Vagina (tissue), 2 donors: ENCODE data around the gene UBAP1L. TPM values are rescaled to one million over a fixed set of nuclear protein-coding genes. Genes with fewer than 3 reads are reported as not detected.
"Not testable (repeated sequence)": the region's sequence is repeated elsewhere in the genome, so short reads cannot be mapped to it uniquely, and the experiment has no call there.

Experiments
- DNase-seq, 2 donors: peaks; one replicate each; pipeline ENCODE4 v3.0.0-alpha.2; 2017; ENCODE audit errors: extremely low spot score in 2 of 2
- H3K27ac ChIP-seq: fragments of 200-600 bp; sonication (generic); one replicate; pipeline ENCODE4 v1.5.1; 2019
- H3K27me3 ChIP-seq: fragments of 200-600 bp; sonication (generic); one replicate; pipeline ENCODE4 v1.5.1; 2019
- H3K36me3 ChIP-seq, 2 donors: fragments of 200-600 bp; sonication (generic); one replicate each; pipeline ENCODE4 v1.5.1; 2017 to 2019
- H3K4me1 ChIP-seq: fragments of 200-600 bp; sonication (generic); one replicate; pipeline ENCODE4 v1.5.1; 2019
- H3K4me3 ChIP-seq, 2 donors: fragments of 200-600 bp; sonication (generic); 1 replicate in 1 of 2; 2 replicates in 1 of 2; pipeline ENCODE4 v1.5.1; 2016 to 2019
- H3K9me3 ChIP-seq: fragments of 200-600 bp; sonication (generic); one replicate; pipeline ENCODE4 v1.5.1; 2019
- POLR2A ChIP-seq, 2 donors: fragments of 450-650 bp; IDR thresholded peaks; one replicate each; pipeline ENCODE4 v1.6.1; 2017; ENCODE audit warnings: antibody characterized with exemption in 2 of 2, mild to moderate bottlenecking in 2 of 2, moderate library complexity in 2 of 2
- POLR2AphosphoS5 ChIP-seq, 2 donors: sonication (generic); formaldehyde crosslinking; IDR thresholded peaks; one replicate each; pipeline ENCODE4 v1.9.0; 2017; ENCODE audit warnings: antibody characterized with exemption in 2 of 2, mild to moderate bottlenecking in 2 of 2, low read depth in 1 of 2; ENCODE audit not compliant: insufficient read depth in 1 of 2
- intact Hi-C: fragments of 100-400 bp; cut with DNase I; formaldehyde crosslinking; loops from one replicate; pipeline ENCODE4 v1.15.1; 2023
- total RNA-seq: library from RNA; depleted of rRNA; stranded (reverse); fragments of >200 nt; gene quantifications from one replicate; pipeline ENCODE4 v1.2.3, GENCODE V29; 2016
- TF ChIP-seq, protein P1 (sequence below), 3 experiments: fragments of 450-650 bp in 2 of 3; fragments of 200-600 bp in 1 of 3; sonication (generic) in 1 of 3; IDR thresholded peaks; one replicate each; pipeline ENCODE4 v1.5.1; 2017 to 2019; ENCODE audit warnings: antibody characterized with exemption in 3 of 3, mild to moderate bottlenecking in 2 of 3, moderate library complexity in 2 of 3

Gene UBAP1L
- total RNA-seq, 1 donor from 2014 or later: 5.4 TPM

DNA sequence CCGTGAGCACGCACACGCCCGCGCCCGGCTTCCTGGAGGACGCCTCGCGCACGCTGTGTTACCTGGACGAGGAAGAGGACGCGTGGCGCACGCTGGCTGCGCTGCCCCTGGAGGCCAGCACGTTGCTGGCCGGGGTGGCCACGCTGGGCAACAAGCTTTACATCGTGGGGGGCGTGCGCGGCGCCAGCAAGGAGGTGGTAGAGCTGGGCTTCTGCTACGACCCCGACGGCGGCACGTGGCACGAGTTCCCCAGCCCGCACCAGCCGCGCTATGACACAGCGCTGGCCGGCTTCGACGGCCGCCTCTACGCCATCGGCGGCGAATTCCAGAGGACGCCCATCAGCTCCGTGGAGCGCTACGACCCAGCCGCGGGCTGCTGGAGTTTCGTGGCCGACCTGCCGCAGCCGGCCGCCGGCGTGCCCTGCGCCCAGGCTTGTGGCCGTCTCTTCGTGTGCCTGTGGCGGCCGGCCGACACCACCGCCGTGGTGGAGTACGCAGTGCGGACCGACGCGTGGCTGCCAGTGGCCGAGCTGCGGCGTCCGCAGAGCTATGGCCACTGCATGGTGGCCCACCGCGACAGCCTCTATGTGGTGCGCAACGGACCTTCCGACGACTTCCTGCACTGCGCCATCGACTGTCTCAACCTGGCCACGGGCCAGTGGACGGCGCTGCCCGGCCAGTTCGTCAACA lies 37.6 kb downstream of the UBAP1L start:
- TF ChIP-seq POLR2AphosphoS5 (IDR thresholded peaks at IDR 0.05; ENCODE audit: insufficient read depth in 1 of 2, low read depth in 1 of 2) (no peak), POLR2A (IDR thresholded peaks at IDR 0.05) (no peak)
- TF ChIP-seq, protein P1, sequence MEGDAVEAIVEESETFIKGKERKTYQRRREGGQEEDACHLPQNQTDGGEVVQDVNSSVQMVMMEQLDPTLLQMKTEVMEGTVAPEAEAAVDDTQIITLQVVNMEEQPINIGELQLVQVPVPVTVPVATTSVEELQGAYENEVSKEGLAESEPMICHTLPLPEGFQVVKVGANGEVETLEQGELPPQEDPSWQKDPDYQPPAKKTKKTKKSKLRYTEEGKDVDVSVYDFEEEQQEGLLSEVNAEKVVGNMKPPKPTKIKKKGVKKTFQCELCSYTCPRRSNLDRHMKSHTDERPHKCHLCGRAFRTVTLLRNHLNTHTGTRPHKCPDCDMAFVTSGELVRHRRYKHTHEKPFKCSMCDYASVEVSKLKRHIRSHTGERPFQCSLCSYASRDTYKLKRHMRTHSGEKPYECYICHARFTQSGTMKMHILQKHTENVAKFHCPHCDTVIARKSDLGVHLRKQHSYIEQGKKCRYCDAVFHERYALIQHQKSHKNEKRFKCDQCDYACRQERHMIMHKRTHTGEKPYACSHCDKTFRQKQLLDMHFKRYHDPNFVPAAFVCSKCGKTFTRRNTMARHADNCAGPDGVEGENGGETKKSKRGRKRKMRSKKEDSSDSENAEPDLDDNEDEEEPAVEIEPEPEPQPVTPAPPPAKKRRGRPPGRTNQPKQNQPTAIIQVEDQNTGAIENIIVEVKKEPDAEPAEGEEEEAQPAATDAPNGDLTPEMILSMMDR (IDR thresholded peaks at IDR 0.05): no peak
- H3K27ac ChIP-seq: no peak overlapping the region
- H3K36me3 ChIP-seq: no peaks in the 10 kb centered on the region
- no peak for DNase-seq
- intact Hi-C loops: loop anchor here (5.0 kb wide), 1 partner anchor 35 kb away; no protein-coding TSS in a partner anchor
- H3K27me3 ChIP-seq: no peaks in the 10 kb centered on the region
- H3K9me3 ChIP-seq: no peaks in the 10 kb centered on the region
- H3K4me3 ChIP-seq: peak overlapping the region in 1 of 2 donors; percentile 17
- peaks cover 10% of the 10 kb centered on the region for H3K4me1 ChIP-seq

DNA sequence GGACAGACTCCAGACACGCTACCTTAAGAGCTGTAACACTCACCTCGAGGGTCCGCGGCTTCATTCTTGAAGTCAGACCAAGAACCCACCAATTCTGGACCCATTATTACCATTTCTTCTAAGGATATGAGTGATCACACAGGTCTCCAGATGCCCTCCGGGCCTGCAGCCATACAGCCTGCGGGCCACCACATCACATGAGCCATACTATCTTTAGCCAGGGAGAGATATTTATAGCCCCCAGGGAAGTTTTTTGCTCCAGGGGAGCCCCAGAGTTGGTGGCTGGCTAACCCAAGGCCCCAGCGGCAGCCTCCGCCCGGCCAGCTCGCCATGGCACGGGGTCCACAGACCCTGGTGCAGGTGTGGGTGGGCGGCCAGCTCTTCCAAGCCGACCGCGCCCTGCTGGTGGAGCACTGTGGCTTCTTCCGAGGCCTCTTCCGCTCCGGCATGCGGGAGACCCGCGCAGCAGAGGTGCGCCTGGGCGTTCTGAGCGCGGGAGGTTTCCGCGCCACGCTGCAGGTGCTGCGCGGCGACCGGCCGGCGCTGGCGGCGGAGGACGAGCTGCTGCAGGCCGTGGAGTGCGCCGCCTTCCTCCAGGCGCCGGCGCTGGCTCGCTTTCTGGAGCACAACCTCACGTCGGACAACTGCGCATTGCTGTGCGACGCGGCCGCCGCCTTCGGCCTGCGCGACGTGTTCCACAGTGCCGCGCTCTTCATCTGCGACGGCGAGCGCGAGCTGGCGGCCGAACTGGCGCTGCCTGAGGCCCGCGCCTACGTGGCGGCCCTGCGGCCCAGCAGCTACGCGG lies 38.3 kb downstream of the UBAP1L start, which contains the start of gene KBTBD13:
Gene KBTBD13 (plus strand): TSS at position 261 of the 805 bp plus-strand sequence. CDS start 70 bp downstream, at position 331.
- Histone ChIP-seq H3K4me3 (peak within 1 kb of the TSS in 1 of 2 donors; percentile 17), H3K27ac (peak within 1 kb of the TSS; percentile 20), H3K27me3 (no peaks in the 10 kb centered on the region), H3K9me3 (no peaks in the 10 kb centered on the region), H3K4me1 (peaks cover 10% of the 10 kb centered on the region), H3K36me3 (no peaks in the 10 kb centered on the region)
- no peak for DNase-seq
- TF ChIP-seq POLR2AphosphoS5 (IDR thresholded peaks at IDR 0.05; ENCODE audit: insufficient read depth in 1 of 2, low read depth in 1 of 2): no peak
- TF ChIP-seq, protein P1 (IDR thresholded peaks at IDR 0.05): no peak
- TF ChIP-seq POLR2A (IDR thresholded peaks at IDR 0.05): no peak
- intact Hi-C loops: loop anchor here (5.0 kb wide), 1 partner anchor 34 kb away; no protein-coding TSS in a partner anchor

DNA sequence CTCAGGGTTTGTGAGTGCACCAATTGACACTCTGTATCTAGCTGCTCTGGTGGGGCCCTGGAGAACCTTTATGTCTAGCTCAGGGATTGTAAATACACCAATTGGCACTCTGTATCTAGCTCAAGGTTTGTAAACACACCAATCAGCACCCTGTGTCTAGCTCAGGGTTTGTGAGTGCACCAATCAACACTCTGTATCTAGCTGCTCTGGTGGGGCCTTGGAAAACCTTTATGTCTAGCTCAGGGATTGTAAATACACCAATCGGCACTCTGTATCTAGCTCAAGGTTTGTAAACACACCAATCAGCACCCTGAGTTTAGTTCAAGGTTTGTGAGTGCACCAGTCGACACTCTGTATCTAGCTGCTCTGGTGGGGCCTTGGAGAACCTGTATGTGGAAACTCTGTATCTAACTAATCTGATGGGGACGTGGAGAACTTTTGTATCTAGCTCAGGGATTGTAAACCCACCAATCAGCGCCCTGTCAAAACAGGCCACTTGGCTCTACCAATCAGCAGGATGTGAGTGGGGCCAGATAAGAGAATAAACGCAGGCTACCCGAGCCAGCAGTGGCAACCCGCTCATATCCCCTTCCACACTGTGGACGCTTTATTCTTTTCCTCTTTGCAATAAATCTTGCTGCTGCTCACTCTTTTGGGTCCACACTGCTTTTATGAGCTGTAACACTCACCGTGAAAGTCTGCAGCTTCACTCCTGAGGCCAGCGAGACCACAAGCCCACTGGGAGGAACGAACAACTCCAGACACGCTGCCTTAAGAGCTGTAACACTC lies 39.2 kb downstream of the UBAP1L start:
- not testable (repeated sequence) for H3K27me3 ChIP-seq, H3K9me3 ChIP-seq, DNase-seq, H3K4me3 ChIP-seq, H3K36me3 ChIP-seq
- Histone ChIP-seq H3K27ac (peak overlapping the region; percentile 20), H3K4me1 (peaks cover 17% of the 10 kb centered on the region)
- intact Hi-C loops: loop anchor here (5.0 kb wide), 1 partner anchor 34 kb away; no protein-coding TSS in a partner anchor

DNA sequence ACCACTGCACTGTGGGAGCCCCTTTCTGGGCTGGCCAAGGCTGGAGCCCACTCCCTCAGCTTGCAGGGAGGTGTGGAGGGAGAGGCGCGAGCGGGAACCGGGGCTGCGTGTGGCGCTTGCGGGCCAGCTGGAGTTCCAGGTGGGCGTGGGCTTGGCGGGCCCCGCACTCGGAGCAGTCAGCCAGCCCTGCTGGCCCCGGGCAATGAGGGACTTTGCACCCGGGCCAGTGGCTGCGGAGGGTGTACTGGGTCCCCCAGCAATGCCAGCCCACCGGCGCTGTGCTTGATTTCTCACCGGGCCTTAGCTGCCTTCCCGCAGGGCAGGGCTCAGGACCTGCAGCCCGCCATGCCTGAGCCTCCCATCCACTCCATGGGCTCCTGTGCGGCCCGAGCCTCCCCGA lies 40.1 kb downstream of the UBAP1L start:
- not testable (repeated sequence) for H3K27me3 ChIP-seq, H3K4me3 ChIP-seq, H3K9me3 ChIP-seq, DNase-seq, H3K27ac ChIP-seq, H3K36me3 ChIP-seq
- peaks cover 26% of the 10 kb centered on the region for H3K4me1 ChIP-seq
- intact Hi-C loops: loop anchor here (5.0 kb wide), 1 partner anchor 33 kb away; no protein-coding TSS in a partner anchor

DNA sequence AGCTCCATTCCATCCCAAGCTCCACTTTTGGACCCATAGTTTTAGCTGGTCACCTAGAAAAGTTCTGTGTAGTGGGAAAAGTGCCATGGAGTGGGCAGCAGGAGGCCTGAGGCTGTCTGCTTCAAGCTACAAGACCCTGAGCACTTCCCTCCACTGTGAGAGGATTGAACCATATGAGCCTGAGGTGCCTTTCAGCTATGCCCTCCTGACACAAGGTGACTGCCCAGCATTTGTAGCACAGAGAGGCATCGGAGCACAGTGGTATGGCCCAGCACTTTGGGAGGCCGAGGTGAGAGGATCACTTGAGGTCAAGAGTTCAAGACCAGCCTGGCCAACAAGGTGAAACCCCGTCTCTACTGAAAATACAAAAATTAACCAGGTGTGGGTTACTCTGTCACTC lies 42.4 kb downstream of the UBAP1L start:
- Histone ChIP-seq H3K9me3 (no peaks in the 10 kb centered on the region), H3K36me3 (no peaks in the 10 kb centered on the region), H3K4me3 (no peak overlapping the region), H3K4me1 (peaks cover 32% of the 10 kb centered on the region), H3K27ac (peak overlapping the region; percentile 92), H3K27me3 (no peaks in the 10 kb centered on the region)
- DNase-seq: no peak
- intact Hi-C loops: no loop called here
- TF ChIP-seq POLR2AphosphoS5 (IDR thresholded peaks at IDR 0.05; ENCODE audit: insufficient read depth in 1 of 2, low read depth in 1 of 2) (no peak), POLR2A (IDR thresholded peaks at IDR 0.05) (no peak)
- TF ChIP-seq, protein P1 (IDR thresholded peaks at IDR 0.05): no peak
